Head of caudate nucleus (tissue), 42 donors: Measurements from ENCODE around the gene PFDN1.

Source experiments
- DNase-seq, 42 donors: peaks; one replicate each; pipeline versions ENCODE4 v3.0.0 to v3.0.0-alpha.2; 2020 to 2021; ENCODE audit warnings: mixed read lengths in 7 of 42
- intact Hi-C: fragments of 100-400 bp; cut with DNase I; formaldehyde crosslinking; loops from one replicate; pipeline ENCODE4 v1.15.0; 2022

The PFDN1 gene

DNA sequence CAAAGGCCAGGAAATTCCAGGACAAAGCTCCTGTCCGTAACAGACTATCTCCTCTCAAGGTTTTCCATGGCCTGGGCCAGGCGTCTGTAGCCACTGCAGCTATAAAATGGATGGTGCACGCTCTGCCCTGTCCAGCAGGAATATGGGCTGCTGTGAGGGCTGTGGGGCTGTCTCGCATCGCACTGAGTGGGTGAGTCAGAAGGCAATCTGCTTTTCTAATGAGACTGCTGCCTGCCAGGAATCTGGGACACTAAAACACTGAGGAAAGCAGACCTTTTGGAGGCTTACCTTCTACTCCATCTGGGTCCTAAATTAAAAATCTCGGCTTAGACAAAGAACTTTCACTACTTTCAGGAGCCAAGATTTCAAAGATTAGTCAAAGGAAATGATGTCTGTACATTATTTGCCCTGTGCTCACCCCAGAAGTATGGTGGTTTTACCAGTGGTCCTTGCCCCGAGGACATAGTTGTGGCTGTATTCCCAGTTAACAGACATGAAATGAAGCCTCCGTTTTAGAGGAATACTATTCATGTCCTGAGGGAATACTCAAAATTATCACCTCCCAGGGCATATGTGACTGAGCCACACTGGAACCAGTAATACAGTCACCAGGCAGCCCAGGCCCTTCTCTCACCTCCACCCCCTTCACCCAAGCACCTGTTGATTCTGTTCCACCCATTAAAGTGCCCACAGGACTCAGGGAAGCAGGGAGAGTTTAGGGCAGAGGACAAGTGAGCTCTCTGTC lies 56.4 kb downstream of the PFDN1 start:
- intact Hi-C loops, result loop anchor here (10.0 kb wide), 1 partner anchor 58 kb away; the partner anchor contains the start of gene PFDN1
- DNase-seq, result peak in 40 of 42 donors; percentile 8 to 88 (median 58)

DNA sequence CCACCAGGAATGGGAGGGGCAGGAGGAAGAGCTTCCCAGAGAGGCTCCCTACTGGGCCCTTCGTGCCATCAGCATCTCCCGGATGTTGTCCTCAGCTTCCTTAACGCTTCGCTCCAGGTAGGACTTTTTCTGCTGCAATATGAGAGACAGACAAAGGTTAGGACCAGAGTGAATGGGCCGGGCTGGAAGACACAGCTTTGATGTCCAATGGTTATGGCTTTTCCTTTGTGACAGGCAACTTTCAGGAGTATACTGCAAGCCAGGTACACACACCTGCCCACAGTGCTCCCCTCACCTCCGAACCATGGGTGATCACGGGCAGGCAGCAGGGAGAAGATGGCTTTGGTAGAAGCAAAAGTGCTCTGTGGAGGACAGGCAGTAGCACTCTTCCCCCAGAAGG lies 57.0 kb downstream of the PFDN1 start:
- intact Hi-C loops, result loop anchor here (2.0 to 10.0 kb wide), 2 partner anchors 59 to 101 kb away; partner anchors contain the start of genes HBEGF and PFDN1
- DNase-seq, result no peak

DNA sequence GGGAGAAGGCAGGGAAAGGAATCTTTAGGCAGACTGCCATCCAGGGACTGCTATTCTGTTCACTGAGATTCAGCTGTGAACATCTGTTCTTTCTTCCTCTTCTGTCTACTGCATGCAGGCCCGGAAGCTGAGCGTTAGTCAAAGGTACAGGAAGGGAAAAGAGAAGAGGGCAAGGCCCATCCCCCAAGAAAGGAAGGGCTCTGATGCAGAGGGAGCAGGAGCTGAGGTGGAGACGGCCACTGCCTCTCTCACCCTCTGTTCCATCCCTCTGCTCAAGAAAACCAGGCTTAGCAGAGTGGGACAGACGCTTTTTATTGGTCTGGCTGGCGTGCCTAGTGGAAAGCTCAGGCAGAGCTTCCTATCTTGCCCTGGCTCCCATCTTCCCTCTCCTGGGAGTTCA lies 57.6 kb downstream of the PFDN1 start:
- intact Hi-C loops, result loop anchor here (2.0 to 10.0 kb wide), 2 partner anchors 59 to 101 kb away; partner anchors contain the start of genes HBEGF and PFDN1
- DNase-seq, result no peak

DNA sequence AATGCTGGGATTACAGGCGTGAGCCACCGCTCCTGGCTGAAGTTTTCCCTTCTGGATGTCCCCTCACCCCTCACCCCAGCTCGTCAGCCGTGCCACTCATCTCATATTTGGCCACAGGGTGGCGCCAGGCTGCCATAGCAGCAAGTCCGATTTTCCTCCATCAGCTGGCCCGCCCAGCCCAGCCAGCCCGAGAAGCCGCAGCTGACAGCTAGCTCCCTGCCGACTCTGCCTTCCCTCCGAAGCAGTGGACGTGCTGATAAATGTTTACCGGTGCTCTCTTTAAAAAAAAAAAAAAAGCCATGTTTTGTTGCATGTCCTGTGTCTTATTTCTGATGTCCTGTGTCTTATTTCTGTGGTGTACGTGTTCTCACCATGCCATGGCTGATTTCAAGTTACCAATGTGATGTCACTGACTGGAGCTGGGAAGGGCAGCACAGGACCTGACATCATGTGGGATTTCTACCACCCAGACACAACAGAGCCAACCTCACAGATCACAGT lies 58.3 kb downstream of the PFDN1 start:
- peak; percentile 88 to 97 (median 93) for DNase-seq
- intact Hi-C loops, result loop anchor here (2.0 to 10.0 kb wide), 2 partner anchors 60 to 102 kb away; partner anchors contain the start of genes HBEGF and PFDN1

DNA sequence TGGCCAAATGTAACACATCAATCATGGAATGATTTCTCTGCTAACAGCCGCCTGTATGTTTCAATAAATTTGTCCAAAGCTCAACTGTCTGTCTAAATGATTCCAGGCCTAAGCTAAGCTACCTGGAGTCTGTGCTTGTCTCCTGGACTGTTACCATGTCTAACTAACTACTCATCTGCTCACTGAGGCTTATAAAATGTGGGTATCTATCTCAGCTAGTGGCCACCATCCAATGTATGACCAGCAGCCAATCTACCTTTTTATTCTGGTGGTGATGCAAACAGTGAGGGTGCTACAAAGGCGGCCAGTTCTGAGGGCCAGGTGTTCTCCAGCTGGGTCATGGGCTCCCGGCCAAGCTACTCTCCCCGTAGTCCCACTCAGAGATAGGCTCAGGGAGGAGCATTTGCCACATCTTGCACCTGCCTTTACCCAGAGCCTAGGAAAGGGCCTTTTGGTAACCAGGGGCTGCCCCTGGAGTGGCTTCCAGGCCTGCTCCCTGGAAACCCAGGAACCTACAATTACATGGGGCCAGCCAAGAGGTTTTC lies 59.1 kb downstream of the PFDN1 start:
- DNase-seq, result no peak
- intact Hi-C loops, result loop anchor here (2.0 to 10.0 kb wide), 2 partner anchors 61 to 103 kb away; partner anchors contain the start of genes HBEGF and PFDN1

DNA sequence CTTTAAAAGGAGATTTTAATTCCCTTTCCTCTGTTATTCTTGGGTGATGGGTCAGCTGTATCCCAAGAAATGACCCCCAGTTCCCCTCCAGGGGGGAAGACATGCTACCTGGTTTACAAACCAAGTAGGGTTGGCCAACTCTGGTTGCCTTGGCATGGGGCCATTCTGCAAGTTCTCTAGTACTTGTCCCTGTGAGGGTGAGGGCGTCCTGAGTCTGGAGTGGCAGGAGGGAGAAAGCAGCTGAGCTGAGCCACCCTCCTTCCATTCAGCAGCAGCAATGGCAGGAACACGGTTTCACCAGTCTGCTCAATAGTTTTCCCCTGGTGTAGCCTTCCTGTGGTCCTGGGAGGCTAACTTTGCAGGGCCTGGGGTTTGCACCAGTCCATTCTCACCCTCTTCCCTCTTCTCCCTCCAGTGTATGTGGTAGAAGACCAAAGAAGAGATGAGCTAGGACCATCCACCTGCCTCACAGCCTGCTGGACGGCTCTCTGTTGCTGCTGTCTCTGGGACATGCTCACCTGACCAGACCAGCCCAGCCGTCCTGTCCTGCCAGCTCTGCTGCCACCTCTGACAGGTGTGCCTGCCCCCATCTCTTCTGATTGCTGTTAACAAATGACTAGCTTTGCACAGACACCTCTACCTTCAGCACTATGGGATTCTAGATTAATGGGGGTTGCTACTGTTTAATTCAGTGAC lies 59.9 kb downstream of the PFDN1 start:
- intact Hi-C loops, result loop anchor here (10.0 kb wide), 1 partner anchor 62 kb away; the partner anchor contains the start of gene PFDN1
- DNase-seq, result no peak

DNA sequence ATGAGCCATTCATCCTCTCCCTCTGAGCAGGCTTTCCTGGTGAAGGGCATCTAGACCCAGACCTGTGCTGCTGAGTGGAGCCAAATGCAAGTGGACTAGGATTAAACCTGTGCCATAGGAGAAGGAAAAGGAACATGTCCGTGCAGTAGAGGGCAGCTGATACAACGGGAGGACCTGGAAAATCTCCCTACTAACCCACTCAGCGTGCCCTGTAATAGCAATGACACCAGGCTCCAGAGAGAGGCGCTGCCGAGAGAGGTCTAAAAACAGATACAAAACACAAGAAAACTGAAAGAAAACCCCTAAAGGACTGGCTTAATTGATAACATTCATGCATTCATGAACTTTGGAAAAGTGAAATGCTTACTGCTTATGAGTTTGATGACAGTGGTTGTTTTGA lies 60.8 kb downstream of the PFDN1 start:
- intact Hi-C loops, result loop anchor here (10.0 kb wide), 1 partner anchor 63 kb away; the partner anchor contains the start of gene PFDN1
- no peak for DNase-seq

DNA sequence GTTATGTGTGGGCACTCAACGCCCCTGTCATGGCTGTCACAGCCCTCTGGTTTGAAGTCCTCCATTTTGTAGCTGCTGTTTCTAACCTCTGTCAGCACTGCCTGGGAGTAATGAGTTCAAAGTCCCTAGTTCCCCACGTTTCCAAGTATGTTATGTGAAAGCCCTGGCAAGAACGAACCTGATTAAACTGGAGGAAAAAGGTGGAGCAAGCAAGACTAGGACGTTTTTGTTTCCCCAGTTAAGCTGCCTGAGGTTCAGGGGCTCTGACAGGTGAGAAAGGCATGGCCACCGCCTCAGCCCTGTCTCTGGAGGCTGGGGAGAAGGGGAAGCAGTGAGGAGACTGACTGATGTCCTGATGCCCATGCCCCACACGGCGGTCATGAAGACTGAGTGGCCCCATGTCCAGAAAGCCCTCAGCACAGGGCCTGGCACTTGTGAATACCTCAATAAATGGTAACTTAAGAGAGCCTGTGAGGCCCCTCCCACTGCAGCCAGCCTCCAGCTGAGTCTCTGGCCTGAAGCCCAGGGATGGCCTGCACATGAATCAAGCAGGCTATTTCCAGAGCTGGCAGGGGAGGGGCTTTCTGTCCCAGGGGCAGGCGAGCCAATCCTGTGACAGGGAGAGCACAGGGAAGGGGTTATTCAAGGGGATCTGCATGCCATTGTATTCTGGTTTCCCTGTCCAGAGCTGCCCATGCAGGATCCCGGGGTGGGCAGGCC lies 61.8 kb downstream of the PFDN1 start:
- intact Hi-C loops, result loop anchor here (10.0 kb wide), 1 partner anchor 64 kb away; the partner anchor contains the start of gene PFDN1
- DNase-seq, result peak; percentile 78 to 97 (median 92)

DNA sequence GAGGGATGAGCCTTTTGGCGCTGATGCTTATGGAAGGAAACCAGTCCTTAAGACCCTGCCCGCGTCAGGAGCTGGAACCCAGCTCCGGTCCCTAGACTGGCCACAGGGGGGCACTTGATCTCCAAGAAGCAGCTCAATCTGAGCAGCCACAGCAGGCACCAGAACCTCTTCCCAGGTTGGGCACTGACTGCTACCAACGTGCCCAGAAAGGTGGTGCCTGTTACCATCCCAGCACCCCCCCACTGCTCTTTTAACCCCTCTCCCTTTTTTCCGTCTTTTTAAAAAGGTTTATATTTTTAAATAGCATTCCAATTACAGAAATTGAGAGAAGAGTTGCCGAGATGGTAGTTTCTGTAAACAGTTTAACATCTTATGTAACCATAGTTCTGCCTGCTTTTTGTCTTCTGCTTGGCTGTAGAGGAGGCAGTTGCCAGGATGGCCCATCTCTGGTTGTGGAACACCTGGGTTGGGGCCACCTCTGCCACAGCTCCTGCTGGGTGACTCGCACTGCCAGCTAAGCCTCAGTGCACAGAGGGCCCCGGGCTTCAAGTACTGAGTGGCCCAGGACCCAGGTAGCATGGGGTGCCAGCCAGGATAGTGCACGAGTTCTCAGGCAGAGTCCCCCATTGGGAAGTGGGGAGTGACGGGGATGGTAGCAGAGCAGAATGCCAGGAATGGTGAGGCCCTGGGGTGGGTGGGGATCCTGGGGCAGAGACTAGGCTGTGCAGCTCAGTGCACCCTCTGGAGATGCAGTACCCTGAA lies 62.8 kb downstream of the PFDN1 start:
- DNase-seq, result peak; percentile 63 to 90 (median 78)
- intact Hi-C loops, result loop anchor here (10.0 kb wide), 2 partner anchors 65 to 75 kb away; partner anchors contain the start of gene PFDN1

DNA sequence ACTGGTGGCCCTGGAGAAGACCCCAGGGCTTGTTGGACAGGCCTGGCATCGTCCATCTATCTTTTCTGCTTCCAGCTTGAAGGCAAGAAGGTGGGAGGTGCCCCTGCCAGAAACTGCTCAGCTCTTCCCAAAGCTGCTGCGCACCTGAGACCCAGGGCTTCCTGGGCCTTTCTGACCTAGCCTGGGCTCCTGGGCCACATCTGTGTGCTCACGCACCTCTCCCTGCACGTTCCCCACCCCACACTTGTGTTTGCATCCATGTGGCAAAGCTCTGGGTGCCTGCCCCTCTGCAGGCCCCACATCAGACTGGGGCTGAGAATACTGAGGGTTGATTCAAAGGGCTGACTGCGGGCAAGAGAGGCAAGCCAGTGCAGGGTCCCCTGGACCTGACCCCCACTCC lies 63.4 kb downstream of the PFDN1 start:
- DNase-seq, result no peak
- intact Hi-C loops, result loop anchor here (10.0 kb wide), 1 partner anchor 75 kb away; no protein-coding TSS in a partner anchor

DNA sequence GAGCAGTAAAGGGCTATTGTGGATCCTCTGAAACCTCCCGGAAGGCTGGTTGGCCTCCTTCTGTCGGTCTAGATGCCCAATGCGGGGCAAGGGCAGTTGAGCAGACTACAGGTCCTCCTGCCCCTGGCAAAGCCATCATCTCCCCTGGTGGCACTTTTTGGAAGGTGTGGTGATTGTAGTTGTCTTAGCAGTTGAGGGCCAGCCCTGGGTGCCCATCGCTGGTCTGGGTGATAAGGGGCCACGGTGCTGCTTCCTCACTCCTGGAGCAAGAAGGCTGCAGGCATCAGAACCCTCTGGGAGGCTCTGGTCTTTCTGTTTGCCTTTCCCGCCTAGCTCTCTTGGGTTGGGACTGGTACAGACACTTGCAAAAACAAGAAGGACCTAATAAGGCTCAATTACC lies 64.1 kb downstream of the PFDN1 start:
- intact Hi-C loops, result loop anchor here (10.0 kb wide), 1 partner anchor 74 kb away; no protein-coding TSS in a partner anchor
- no peak for DNase-seq

DNA sequence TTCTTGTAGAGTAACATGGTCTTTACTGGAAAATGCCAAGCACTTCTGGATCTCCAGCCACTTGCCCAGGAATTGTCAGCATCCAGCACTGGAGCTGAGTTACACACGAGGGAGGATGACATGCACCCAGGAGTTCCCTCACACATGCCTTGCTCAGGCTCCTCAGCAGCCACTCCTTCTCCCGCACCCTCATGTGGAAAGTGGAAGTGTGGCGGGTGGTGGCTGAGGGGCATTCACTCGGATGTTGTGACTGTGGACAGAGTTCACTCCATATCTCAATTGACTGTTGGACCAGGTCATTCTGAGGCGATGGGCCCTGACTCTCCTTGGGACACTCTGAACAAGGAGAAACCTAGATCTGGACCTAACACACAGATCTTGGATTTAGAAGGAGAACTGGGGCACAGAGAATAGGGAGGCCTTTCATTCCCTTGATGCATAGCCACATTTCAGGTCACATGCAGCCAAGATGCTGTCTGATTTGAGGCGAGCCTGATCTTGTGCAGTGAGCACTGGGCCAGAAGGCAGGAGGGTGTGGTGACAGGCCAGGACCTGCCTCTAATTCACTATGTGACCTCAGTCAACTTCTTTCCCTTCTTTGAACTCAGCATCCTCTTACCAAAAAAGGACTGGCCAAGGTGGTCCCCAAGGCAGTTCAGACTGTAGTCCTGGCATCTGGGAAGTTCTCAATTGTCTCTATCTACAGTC lies 65.9 kb downstream of the PFDN1 start:
- no peak for DNase-seq

DNA sequence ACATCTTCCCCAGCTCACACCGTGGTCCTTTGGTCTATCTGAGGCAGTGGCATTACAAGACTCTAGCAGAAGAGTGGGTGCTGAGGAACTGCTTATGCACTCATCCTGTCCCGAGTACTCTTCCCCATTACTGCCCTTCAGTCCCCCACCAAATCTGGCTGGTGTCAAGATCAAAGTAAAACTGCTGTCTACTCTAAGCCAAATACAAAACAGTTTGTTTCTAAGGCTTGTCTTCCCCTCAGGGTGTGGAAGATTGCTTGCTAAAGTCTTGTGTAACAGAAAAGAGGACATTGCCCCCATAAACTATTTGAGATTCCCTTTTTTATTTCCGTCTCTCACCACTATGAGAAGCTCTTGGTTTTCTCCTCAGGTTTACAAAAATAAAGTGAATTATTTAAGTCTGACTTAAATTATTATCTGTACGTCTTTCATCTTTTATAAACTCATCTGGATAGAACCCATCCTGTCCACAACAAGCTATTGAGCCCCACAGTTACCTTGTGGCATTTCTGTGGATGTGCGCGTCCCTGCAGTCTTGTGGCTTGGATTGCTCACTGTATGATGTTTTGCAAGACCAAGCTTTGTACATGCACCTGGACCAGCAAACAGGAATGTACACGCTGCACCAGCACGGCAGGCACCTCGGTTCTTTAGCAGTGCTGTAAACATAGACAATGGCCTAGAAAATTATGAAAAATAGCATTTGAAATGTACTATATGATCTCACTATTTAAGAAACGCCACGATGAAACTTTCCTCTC lies 66.9 kb downstream of the PFDN1 start:
- no peak for DNase-seq
- intact Hi-C loops, result loop anchor here (10.0 kb wide), 1 partner anchor 71 kb away; no protein-coding TSS in a partner anchor

More for the DNA sequence above, 65.9 kb downstream of the PFDN1 start:
- intact Hi-C loops, result loop anchor here (10.0 kb wide), 1 partner anchor 72 kb away; no protein-coding TSS in a partner anchor

DNA sequence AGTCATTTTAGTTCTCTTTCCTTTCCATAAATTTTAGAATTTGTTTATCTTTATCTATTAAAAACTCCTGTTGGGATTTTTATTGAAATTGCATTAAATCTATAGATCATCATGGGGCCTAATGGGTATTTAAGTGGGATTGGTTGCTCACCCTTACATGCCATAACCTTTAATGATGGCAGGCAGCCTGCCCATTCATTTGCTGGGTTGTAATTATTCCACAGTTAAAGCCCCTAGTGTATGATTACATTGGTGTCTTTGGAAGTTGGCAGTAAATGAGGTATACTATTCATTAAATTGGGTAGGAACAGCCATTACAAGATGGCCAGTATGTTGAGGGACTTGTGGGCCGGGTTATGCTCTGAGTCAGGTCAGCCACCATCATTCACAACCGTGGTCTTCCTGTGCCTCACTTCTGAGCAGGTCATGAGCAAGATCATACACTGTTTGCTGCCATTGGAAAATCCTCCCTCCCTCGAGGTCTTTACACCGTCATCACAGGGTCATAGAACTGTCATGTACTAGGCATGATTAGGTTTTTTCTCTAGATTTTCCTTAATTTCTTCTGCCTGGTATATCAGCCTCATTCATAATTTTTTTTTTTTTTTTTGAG lies 68.4 kb downstream of the PFDN1 start:
- intact Hi-C loops, result loop anchor here (10.0 kb wide), 1 partner anchor 70 kb away; no protein-coding TSS in a partner anchor
- DNase-seq, result no peak

DNA sequence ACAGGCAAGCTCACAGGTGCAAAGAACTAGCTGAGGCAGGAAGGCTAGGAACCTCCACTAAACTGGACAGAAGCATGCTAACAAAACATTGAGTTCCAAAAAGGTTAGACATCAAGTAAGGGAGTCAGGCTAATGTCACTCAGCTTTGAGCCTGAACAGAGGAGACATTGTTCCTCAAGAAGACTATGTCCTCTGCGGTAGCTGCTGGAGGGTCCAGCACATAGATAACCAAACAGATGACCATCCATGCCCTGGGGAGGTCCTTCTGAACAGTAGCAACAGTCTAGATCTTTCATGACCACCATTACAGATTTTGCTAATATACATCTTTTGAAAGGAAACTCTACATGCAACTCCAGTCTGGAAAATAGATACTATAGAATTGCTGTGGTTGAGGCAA lies 70.2 kb downstream of the PFDN1 start:
- intact Hi-C loops, result loop anchor here (10.0 kb wide), 1 partner anchor 68 kb away; no protein-coding TSS in a partner anchor
- no peak for DNase-seq

DNA sequence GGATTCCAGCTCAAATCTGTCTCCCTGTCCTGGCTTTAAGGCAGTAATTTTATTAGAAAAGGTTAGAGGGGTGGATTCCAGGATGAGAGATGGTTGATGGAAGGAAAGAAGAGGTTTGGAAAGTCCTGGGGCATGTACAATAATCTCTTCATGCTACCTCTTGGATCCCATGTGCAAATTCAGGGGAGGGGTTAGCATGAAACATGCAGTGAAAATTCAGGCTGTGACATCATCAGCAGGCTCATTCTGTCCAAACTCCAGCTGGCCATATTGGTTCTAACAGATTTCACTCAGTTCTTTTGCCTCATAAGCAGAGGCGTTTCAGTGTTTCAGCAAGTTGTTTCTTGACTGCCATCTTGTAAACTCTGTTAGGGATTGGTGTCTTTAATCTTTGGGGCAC lies 72.5 kb downstream of the PFDN1 start:
- intact Hi-C loops, result loop anchor here (10.0 kb wide), 1 partner anchor 66 kb away; no protein-coding TSS in a partner anchor
- DNase-seq, result no peak
